Measurements from ENCODE around the gene CELF2.

CELF2 gene

GRCh38 chr10:11229893-11230292, 212.2 kb downstream of the CELF2 start:
- H3K36me3 ChIP-seq (ENCODE audit: control insufficient read depth in 5 of 5, insufficient read depth in 5 of 5, low read length in 5 of 5) = peaks cover 7 to 35% (median 21%) of the 10 kb centered on the region in 5 donors
- no peak overlapping the region for H3K9ac ChIP-seq (ENCODE audit: low read length in 5 of 5)
- no peaks in the 10 kb centered on the region for H3K27me3 ChIP-seq (ENCODE audit: control insufficient read depth in 5 of 5, insufficient read depth in 4 of 5, low read length in 5 of 5)
- no peak overlapping the region for H3K4me3 ChIP-seq (ENCODE audit: low read depth in 1 of 5, low read length in 5 of 5)
- peaks cover 0 to 16% (median 0%) of the 10 kb centered on the region in 5 donors for H3K4me1 ChIP-seq (ENCODE audit: control insufficient read depth in 5 of 5, insufficient read depth in 5 of 5, low read length in 5 of 5)
- H3K27ac ChIP-seq (ENCODE audit: low read depth, low read length) = no peak overlapping the region
- H3K9me3 ChIP-seq (ENCODE audit: control insufficient read depth in 5 of 5, low read length in 5 of 5) = no peaks in the 10 kb centered on the region

GRCh38 chr10:11230498-11231167, 213.0 kb downstream of the CELF2 start:
- H3K27ac ChIP-seq (ENCODE audit: low read depth, low read length) = no peak overlapping the region
- H3K4me1 ChIP-seq (ENCODE audit: control insufficient read depth in 5 of 5, insufficient read depth in 5 of 5, low read length in 5 of 5) = peaks cover 0 to 16% (median 0%) of the 10 kb centered on the region in 5 donors
- H3K4me3 ChIP-seq (ENCODE audit: low read depth in 1 of 5, low read length in 5 of 5) = no peak overlapping the region
- H3K27me3 ChIP-seq (ENCODE audit: control insufficient read depth in 5 of 5, insufficient read depth in 4 of 5, low read length in 5 of 5) = no peaks in the 10 kb centered on the region
- H3K9ac ChIP-seq (ENCODE audit: low read length in 5 of 5) = no peak overlapping the region
- H3K9me3 ChIP-seq (ENCODE audit: control insufficient read depth in 5 of 5, low read length in 5 of 5) = no peaks in the 10 kb centered on the region
- peaks cover 7 to 34% (median 21%) of the 10 kb centered on the region in 5 donors for H3K36me3 ChIP-seq (ENCODE audit: control insufficient read depth in 5 of 5, insufficient read depth in 5 of 5, low read length in 5 of 5)

- H3K27ac ChIP-seq (ENCODE audit: low read depth, low read length) = no peak overlapping the region
- H3K4me1 ChIP-seq (ENCODE audit: control insufficient read depth in 5 of 5, insufficient read depth in 5 of 5, low read length in 5 of 5) = peaks cover 0 to 13% (median 0%) of the 10 kb centered on the region in 5 donors
- peaks cover 7 to 31% (median 21%) of the 10 kb centered on the region in 5 donors for H3K36me3 ChIP-seq (ENCODE audit: control insufficient read depth in 5 of 5, insufficient read depth in 5 of 5, low read length in 5 of 5)
- no peak overlapping the region for H3K4me3 ChIP-seq (ENCODE audit: low read depth in 1 of 5, low read length in 5 of 5)
- no peaks in the 10 kb centered on the region for H3K27me3 ChIP-seq (ENCODE audit: control insufficient read depth in 5 of 5, insufficient read depth in 4 of 5, low read length in 5 of 5)
- no peaks in the 10 kb centered on the region for H3K9me3 ChIP-seq (ENCODE audit: control insufficient read depth in 5 of 5, low read length in 5 of 5)
- no peak overlapping the region for H3K9ac ChIP-seq (ENCODE audit: low read length in 5 of 5)
These were observed 213.6 kb downstream of the CELF2 start for GRCh38 chr10:11231285-11231684.

- no peaks in the 10 kb centered on the region for H3K9me3 ChIP-seq (ENCODE audit: control insufficient read depth in 5 of 5, low read length in 5 of 5)
- no peak overlapping the region for H3K9ac ChIP-seq (ENCODE audit: low read length in 5 of 5)
- no peaks in the 10 kb centered on the region for H3K27me3 ChIP-seq (ENCODE audit: control insufficient read depth in 5 of 5, insufficient read depth in 4 of 5, low read length in 5 of 5)
- no peak overlapping the region for H3K4me3 ChIP-seq (ENCODE audit: low read depth in 1 of 5, low read length in 5 of 5)
- H3K4me1 ChIP-seq (ENCODE audit: control insufficient read depth in 5 of 5, insufficient read depth in 5 of 5, low read length in 5 of 5) = peaks cover 0 to 2% (median 0%) of the 10 kb centered on the region in 5 donors
- H3K36me3 ChIP-seq (ENCODE audit: control insufficient read depth in 5 of 5, insufficient read depth in 5 of 5, low read length in 5 of 5) = peaks cover 3 to 22% (median 12%) of the 10 kb centered on the region in 5 donors
- H3K27ac ChIP-seq (ENCODE audit: low read depth, low read length) = no peak overlapping the region
These were observed 214.7 kb downstream of the CELF2 start for GRCh38 chr10:11232222-11232961.

GRCh38 chr10:11234857-11235531, 217.3 kb downstream of the CELF2 start:
- Histone ChIP-seq H3K9ac (ENCODE audit: low read length in 5 of 5) (no peak overlapping the region), H3K27me3 (ENCODE audit: control insufficient read depth in 5 of 5, insufficient read depth in 4 of 5, low read length in 5 of 5) (no peaks in the 10 kb centered on the region), H3K4me3 (ENCODE audit: low read depth in 1 of 5, low read length in 5 of 5) (no peak overlapping the region), H3K36me3 (ENCODE audit: control insufficient read depth in 5 of 5, insufficient read depth in 5 of 5, low read length in 5 of 5) (peaks cover 0 to 19% (median 8%) of the 10 kb centered on the region in 5 donors), H3K9me3 (ENCODE audit: control insufficient read depth in 5 of 5, low read length in 5 of 5) (no peaks in the 10 kb centered on the region), H3K27ac (ENCODE audit: low read depth, low read length) (no peak overlapping the region), H3K4me1 (ENCODE audit: control insufficient read depth in 5 of 5, insufficient read depth in 5 of 5, low read length in 5 of 5) (no peaks in the 10 kb centered on the region)

- Histone ChIP-seq H3K4me1 (ENCODE audit: control insufficient read depth in 5 of 5, insufficient read depth in 5 of 5, low read length in 5 of 5) (no peaks in the 10 kb centered on the region), H3K36me3 (ENCODE audit: control insufficient read depth in 5 of 5, insufficient read depth in 5 of 5, low read length in 5 of 5) (peaks cover 0 to 16% (median 7%) of the 10 kb centered on the region in 5 donors), H3K4me3 (ENCODE audit: low read depth in 1 of 5, low read length in 5 of 5) (no peak overlapping the region), H3K9me3 (ENCODE audit: control insufficient read depth in 5 of 5, low read length in 5 of 5) (no peaks in the 10 kb centered on the region), H3K27ac (ENCODE audit: low read depth, low read length) (no peak overlapping the region), H3K27me3 (ENCODE audit: control insufficient read depth in 5 of 5, insufficient read depth in 4 of 5, low read length in 5 of 5) (no peaks in the 10 kb centered on the region), H3K9ac (ENCODE audit: low read length in 5 of 5) (no peak overlapping the region)
These were observed 218.1 kb downstream of the CELF2 start for GRCh38 chr10:11235771-11236170.

- Histone ChIP-seq H3K27me3 (ENCODE audit: control insufficient read depth in 5 of 5, insufficient read depth in 4 of 5, low read length in 5 of 5) (no peaks in the 10 kb centered on the region), H3K4me3 (ENCODE audit: low read depth in 1 of 5, low read length in 5 of 5) (no peak overlapping the region), H3K36me3 (ENCODE audit: control insufficient read depth in 5 of 5, insufficient read depth in 5 of 5, low read length in 5 of 5) (peaks cover 0 to 16% (median 5%) of the 10 kb centered on the region in 5 donors), H3K4me1 (ENCODE audit: control insufficient read depth in 5 of 5, insufficient read depth in 5 of 5, low read length in 5 of 5) (no peaks in the 10 kb centered on the region), H3K27ac (ENCODE audit: low read depth, low read length) (no peak overlapping the region), H3K9ac (ENCODE audit: low read length in 5 of 5) (no peak overlapping the region), H3K9me3 (ENCODE audit: control insufficient read depth in 5 of 5, low read length in 5 of 5) (no peaks in the 10 kb centered on the region)
These were observed 218.6 kb downstream of the CELF2 start for GRCh38 chr10:11236234-11236633.

GRCh38 chr10:11237571-11237970, 219.9 kb downstream of the CELF2 start:
- no peaks in the 10 kb centered on the region for H3K9me3 ChIP-seq (ENCODE audit: control insufficient read depth in 5 of 5, low read length in 5 of 5)
- no peak overlapping the region for H3K4me3 ChIP-seq (ENCODE audit: low read depth in 1 of 5, low read length in 5 of 5)
- no peak overlapping the region for H3K27ac ChIP-seq (ENCODE audit: low read depth, low read length)
- H3K9ac ChIP-seq (ENCODE audit: low read length in 5 of 5) = no peak overlapping the region
- peaks cover 0 to 16% (median 5%) of the 10 kb centered on the region in 5 donors for H3K36me3 ChIP-seq (ENCODE audit: control insufficient read depth in 5 of 5, insufficient read depth in 5 of 5, low read length in 5 of 5)
- H3K27me3 ChIP-seq (ENCODE audit: control insufficient read depth in 5 of 5, insufficient read depth in 4 of 5, low read length in 5 of 5) = no peaks in the 10 kb centered on the region
- H3K4me1 ChIP-seq (ENCODE audit: control insufficient read depth in 5 of 5, insufficient read depth in 5 of 5, low read length in 5 of 5) = peaks cover 0 to 7% (median 3%) of the 10 kb centered on the region in 5 donors

- Histone ChIP-seq H3K27ac (ENCODE audit: low read depth, low read length) (no peak overlapping the region), H3K4me3 (ENCODE audit: low read depth in 1 of 5, low read length in 5 of 5) (no peak overlapping the region)
These were observed 221.2 kb downstream of the CELF2 start for GRCh38 chr10:11238893-11239292.

GRCh38 chr10:11240641-11241040, 223.0 kb downstream of the CELF2 start:
- Histone ChIP-seq H3K36me3 (ENCODE audit: control insufficient read depth in 5 of 5, insufficient read depth in 5 of 5, low read length in 5 of 5) (peaks cover 0 to 13% (median 5%) of the 10 kb centered on the region in 5 donors), H3K9ac (ENCODE audit: low read length in 5 of 5) (no peak overlapping the region), H3K4me3 (ENCODE audit: low read depth in 1 of 5, low read length in 5 of 5) (no peak overlapping the region), H3K9me3 (ENCODE audit: control insufficient read depth in 5 of 5, low read length in 5 of 5) (no peaks in the 10 kb centered on the region), H3K27me3 (ENCODE audit: control insufficient read depth in 5 of 5, insufficient read depth in 4 of 5, low read length in 5 of 5) (no peaks in the 10 kb centered on the region), H3K4me1 (ENCODE audit: control insufficient read depth in 5 of 5, insufficient read depth in 5 of 5, low read length in 5 of 5) (peaks cover 0 to 31% (median 8%) of the 10 kb centered on the region in 5 donors), H3K27ac (ENCODE audit: low read depth, low read length) (no peak overlapping the region)

More at GRCh38 chr10:11238893-11239292, 221.2 kb downstream of the CELF2 start:
- Histone ChIP-seq H3K9me3 (ENCODE audit: control insufficient read depth in 5 of 5, low read length in 5 of 5) (no peaks in the 10 kb centered on the region), H3K4me1 (ENCODE audit: control insufficient read depth in 5 of 5, insufficient read depth in 5 of 5, low read length in 5 of 5) (peaks cover 0 to 19% (median 8%) of the 10 kb centered on the region in 5 donors), H3K9ac (ENCODE audit: low read length in 5 of 5) (no peak overlapping the region), H3K27me3 (ENCODE audit: control insufficient read depth in 5 of 5, insufficient read depth in 4 of 5, low read length in 5 of 5) (no peaks in the 10 kb centered on the region), H3K36me3 (ENCODE audit: control insufficient read depth in 5 of 5, insufficient read depth in 5 of 5, low read length in 5 of 5) (peaks cover 0 to 8% (median 2%) of the 10 kb centered on the region in 5 donors)

All from subcutaneous abdominal adipose tissue (tissue), 5 donors.